Duodenal mucosa (tissue), 2 donors: ENCODE data around the gene PANX1.

Experiments
- H3K27ac ChIP-seq: one replicate; pipeline ENCODE4 v1.7.0; 2013; ENCODE audit warnings: low read depth, low read length
- H3K27me3 ChIP-seq, 2 donors: one replicate each; pipeline ENCODE4 v1.7.0; 2013; ENCODE audit warnings: low read length in 2 of 2, control low read depth in 1 of 2; ENCODE audit not compliant: insufficient read depth in 2 of 2, control insufficient read depth in 1 of 2
- H3K36me3 ChIP-seq, 2 donors: one replicate each; pipeline ENCODE4 v1.7.0; 2013; ENCODE audit warnings: low read length in 2 of 2, control low read depth in 1 of 2; ENCODE audit not compliant: insufficient read depth in 2 of 2, control insufficient read depth in 1 of 2
- H3K4me1 ChIP-seq, 2 donors: one replicate each; pipeline ENCODE4 v1.7.0; 2013; ENCODE audit warnings: low read length in 2 of 2, control low read depth in 1 of 2; ENCODE audit not compliant: insufficient read depth in 2 of 2, control insufficient read depth in 1 of 2
- H3K4me3 ChIP-seq, 2 donors: one replicate each; pipeline ENCODE4 v1.7.0; 2013; ENCODE audit warnings: low read length in 2 of 2, low read depth in 1 of 2
- H3K9ac ChIP-seq, 2 donors: one replicate each; pipeline ENCODE4 v1.7.0; 2013; ENCODE audit warnings: low read length in 2 of 2, low read depth in 1 of 2
- H3K9me3 ChIP-seq, 2 donors: one replicate each; pipeline ENCODE4 v1.7.0; 2013; ENCODE audit warnings: low read length in 2 of 2, control low read depth in 1 of 2; ENCODE audit not compliant: control insufficient read depth in 1 of 2

PANX1 gene

GRCh38 chr11:94147433-94147845 is 18.8 kb downstream of the PANX1 start:
- H3K27me3 ChIP-seq: no peaks in the 10 kb centered on the region
- no peak overlapping the region for H3K9ac ChIP-seq
- peaks cover 13 to 33% of the 10 kb centered on the region in 2 donors for H3K4me1 ChIP-seq

GRCh38 chr11:94148189-94148588 is 19.5 kb downstream of the PANX1 start:
- no peak overlapping the region for H3K9ac ChIP-seq
- H3K9me3 ChIP-seq: no peaks in the 10 kb centered on the region
- H3K4me1 ChIP-seq: peaks cover 18 to 37% of the 10 kb centered on the region in 2 donors
- H3K4me3 ChIP-seq: no peak overlapping the region
- H3K27ac ChIP-seq: no peak overlapping the region
- H3K36me3 ChIP-seq: no peaks in the 10 kb centered on the region
- H3K27me3 ChIP-seq: no peaks in the 10 kb centered on the region

More at GRCh38 chr11:94147433-94147845, 18.8 kb downstream of the PANX1 start:
- Histone ChIP-seq H3K27ac (no peak overlapping the region), H3K9me3 (no peaks in the 10 kb centered on the region), H3K36me3 (no peaks in the 10 kb centered on the region), H3K4me3 (no peak overlapping the region)

- H3K27me3 ChIP-seq: no peaks in the 10 kb centered on the region
- H3K9ac ChIP-seq: no peak overlapping the region
- peaks cover 23 to 37% of the 10 kb centered on the region in 2 donors for H3K4me1 ChIP-seq
- H3K36me3 ChIP-seq: peaks cover 0 to 4% of the 10 kb centered on the region in 2 donors
- no peaks in the 10 kb centered on the region for H3K9me3 ChIP-seq
- no peak overlapping the region for H3K4me3 ChIP-seq
- H3K27ac ChIP-seq: no peak overlapping the region
These were observed 20.9 kb downstream of the PANX1 start for GRCh38 chr11:94149431-94150017.

GRCh38 chr11:94150056-94150455 is 21.4 kb downstream of the PANX1 start:
- H3K4me1 ChIP-seq: peaks cover 23 to 37% of the 10 kb centered on the region in 2 donors
- no peaks in the 10 kb centered on the region for H3K9me3 ChIP-seq
- peaks cover 0 to 4% of the 10 kb centered on the region in 2 donors for H3K36me3 ChIP-seq
- H3K27me3 ChIP-seq: no peaks in the 10 kb centered on the region
- no peak overlapping the region for H3K9ac ChIP-seq
- no peak overlapping the region for H3K27ac ChIP-seq
- H3K4me3 ChIP-seq: no peak overlapping the region

- Histone ChIP-seq H3K36me3 (peaks cover 0 to 4% of the 10 kb centered on the region in 2 donors), H3K9me3 (no peaks in the 10 kb centered on the region), H3K4me1 (peaks cover 23 to 37% of the 10 kb centered on the region in 2 donors), H3K4me3 (no peak overlapping the region), H3K27ac (no peak overlapping the region), H3K27me3 (no peaks in the 10 kb centered on the region), H3K9ac (no peak overlapping the region)
These were observed 22.4 kb downstream of the PANX1 start for GRCh38 chr11:94150704-94151685.

GRCh38 chr11:94151903-94152677 is 23.4 kb downstream of the PANX1 start:
- Histone ChIP-seq H3K27me3 (no peaks in the 10 kb centered on the region), H3K36me3 (peaks cover 0 to 4% of the 10 kb centered on the region in 2 donors), H3K9ac (no peak overlapping the region), H3K4me3 (no peak overlapping the region), H3K27ac (no peak overlapping the region), H3K9me3 (no peaks in the 10 kb centered on the region), H3K4me1 (peaks cover 23 to 37% of the 10 kb centered on the region in 2 donors)

GRCh38 chr11:94152678-94153065 is 24.0 kb downstream of the PANX1 start:
- H3K27ac ChIP-seq: no peak overlapping the region
- no peak overlapping the region for H3K9ac ChIP-seq
- no peaks in the 10 kb centered on the region for H3K9me3 ChIP-seq
- peaks cover 23 to 37% of the 10 kb centered on the region in 2 donors for H3K4me1 ChIP-seq
- peaks cover 0 to 4% of the 10 kb centered on the region in 2 donors for H3K36me3 ChIP-seq
- no peak overlapping the region for H3K4me3 ChIP-seq
- no peaks in the 10 kb centered on the region for H3K27me3 ChIP-seq

- H3K36me3 ChIP-seq: peaks cover 0 to 4% of the 10 kb centered on the region in 2 donors
- H3K27me3 ChIP-seq: no peaks in the 10 kb centered on the region
- no peaks in the 10 kb centered on the region for H3K9me3 ChIP-seq
- no peak overlapping the region for H3K9ac ChIP-seq
- H3K27ac ChIP-seq: no peak overlapping the region
- no peak overlapping the region for H3K4me3 ChIP-seq
- peaks cover 23 to 35% of the 10 kb centered on the region in 2 donors for H3K4me1 ChIP-seq
These were observed 24.7 kb downstream of the PANX1 start for GRCh38 chr11:94153320-94153719.

GRCh38 chr11:94154095-94154856 is 25.6 kb downstream of the PANX1 start:
- Histone ChIP-seq H3K9me3 (no peaks in the 10 kb centered on the region), H3K36me3 (peaks cover 0 to 4% of the 10 kb centered on the region in 2 donors), H3K27ac (no peak overlapping the region), H3K4me3 (no peak overlapping the region), H3K9ac (no peak overlapping the region), H3K27me3 (no peaks in the 10 kb centered on the region), H3K4me1 (peaks cover 19 to 26% of the 10 kb centered on the region in 2 donors)
